Esophagus muscularis mucosa (tissue), 4 donors: ENCODE data around the gene FOLR3.
"Not testable (repeated sequence)": the region's sequence is repeated elsewhere in the genome, so short reads cannot be mapped to it uniquely, and the experiment has no call there.

Source experiments
- CTCF ChIP-seq, 3 experiments: fragments of 200-600 bp in 2 of 3; fragments of 450-650 bp in 1 of 3; sonication (generic) in 2 of 3; IDR thresholded peaks; one replicate each; pipeline ENCODE4 v1.5.1; 2017 to 2019; ENCODE audit warnings: antibody characterized with exemption in 3 of 3, mild to moderate bottlenecking in 2 of 3, moderate library complexity in 1 of 3
- EP300 ChIP-seq: sonication (generic); formaldehyde crosslinking; IDR thresholded peaks from one replicate; pipeline ENCODE4 v1.6.1; 2017; ENCODE audit warnings: antibody characterized with exemption
- POLR2A ChIP-seq: fragments of 450-650 bp; IDR thresholded peaks from one replicate; pipeline ENCODE4 v1.6.1; 2017; ENCODE audit warnings: antibody characterized with exemption, moderate library complexity, mild to moderate bottlenecking, low read depth
- POLR2AphosphoS5 ChIP-seq, 2 donors: sonication (generic); formaldehyde crosslinking; IDR thresholded peaks; one replicate each; pipeline ENCODE4 v1.6.1; 2017; ENCODE audit warnings: antibody characterized with exemption in 2 of 2

GRCh38 chr11:72142086-72142485 lies 6.6 kb downstream of the FOLR3 start:
- TF ChIP-seq POLR2A; CTCF (IDR thresholded peaks at IDR 0.05); POLR2AphosphoS5 (IDR thresholded peaks at IDR 0.05); EP300: not testable (repeated sequence)
